K562 (cell line): Measurements from ENCODE around the gene ZNF460. TPM values are rescaled to one million over a fixed set of nuclear protein-coding genes. Genes with fewer than 3 reads are reported as not detected.

Experiments used
- CCAR2 ChIP-seq: fragments of 200-400 bp; formaldehyde crosslinking; IDR thresholded peaks from 2 replicates; pipeline ENCODE4 v1.6.1; 2017; ENCODE audit warnings: mild to moderate bottlenecking, low read depth, low read length
- CHAMP1 ChIP-seq: fragments of 450-650 bp; IDR thresholded peaks from 2 replicates; pipeline ENCODE4 v1.6.1; 2016; ENCODE audit warnings: mild to moderate bottlenecking
- DNMT1 ChIP-seq: fragments of 450-650 bp; IDR thresholded peaks from 2 replicates; pipeline ENCODE4 v1.6.1; 2016; ENCODE audit warnings: antibody characterized with exemption, mild to moderate bottlenecking
- E2F3 ChIP-seq: fragments of 250-450 bp; sonication (Bioruptor Pico); IDR thresholded peaks from 2 replicates; pipeline ENCODE4 v1.4.0; 2020; ENCODE audit warnings: mild to moderate bottlenecking
- HCFC1 ChIP-seq: IDR thresholded peaks from 2 replicates; pipeline ENCODE4 v1.6.1; 2012; ENCODE audit warnings: low read depth, low read length, improper control_type of control experiment
- HSF4 ChIP-seq: fragments of 250-450 bp; sonication (Bioruptor Pico); IDR thresholded peaks from 2 replicates; pipeline ENCODE4 v2.1.2; 2022; ENCODE audit warnings: mild to moderate bottlenecking, moderate library complexity, borderline replicate concordance
- NCOA1 ChIP-seq: fragments of 450-650 bp; IDR thresholded peaks from 2 replicates; pipeline ENCODE4 v1.6.1; 2016; ENCODE audit warnings: low read depth
- POLR3A ChIP-seq: IDR thresholded peaks from 2 replicates; pipeline ENCODE4 v1.6.1; 2011; ENCODE audit warnings: borderline replicate concordance, mild to moderate bottlenecking, moderate library complexity; ENCODE audit not compliant: insufficient read length, insufficient read depth; ENCODE audit errors: extremely low read depth
- RBFOX2 ChIP-seq: fragments of 200-400 bp; formaldehyde crosslinking; IDR thresholded peaks from 2 replicates; pipeline ENCODE4 v1.6.1; 2017; ENCODE audit warnings: low read depth, mild to moderate bottlenecking, low read length, moderate library complexity
- SREBF1 ChIP-seq: fragments of 150-350 bp; IDR thresholded peaks from 2 replicates; pipeline ENCODE4 v1.6.1; 2014; ENCODE audit warnings: antibody characterized with exemption, low read depth, low read length, borderline replicate concordance
- SUPT5H ChIP-seq: fragments of 450-650 bp; IDR thresholded peaks from 2 replicates; pipeline ENCODE4 v1.6.1; 2016
- ZBTB11 ChIP-seq, 3 experiments: fragments of 200-800 bp in 1 of 3; fragments of 250-450 bp in 1 of 3; fragments of 450-650 bp in 1 of 3; sonication (Bioruptor Pico) in 1 of 3; sonication (Bioruptor generic) in 1 of 3; formaldehyde crosslinking in 1 of 3; IDR thresholded peaks; 2 replicates each; pipeline versions ENCODE4 v1.6.1 to v1.8.0; 2016 to 2022; ENCODE audit warnings: mild to moderate bottlenecking in 2 of 3, missing genetic modification characterization in 2 of 3, missing compliant biosample characterization in 1 of 3, moderate library complexity in 1 of 3
- ZC3H4 ChIP-seq: sonication (generic); formaldehyde crosslinking; IDR thresholded peaks from 2 replicates; pipeline ENCODE4 v1.9.0; 2021; ENCODE audit warnings: missing genetic modification reagents, borderline replicate concordance
- ZNF354B ChIP-seq: fragments of 250-450 bp; sonication (Bioruptor Pico); IDR thresholded peaks from 2 replicates; pipeline ENCODE4 v1.4.0; 2020
- ZNF449 ChIP-seq: fragments of 250-450 bp; sonication (Bioruptor Pico); IDR thresholded peaks from 2 replicates; pipeline ENCODE4 v1.8.0; 2022; ENCODE audit warnings: moderate library complexity, mild to moderate bottlenecking, inconsistent platforms
- ZNF695 ChIP-seq: fragments of 450-650 bp; formaldehyde crosslinking; IDR thresholded peaks from 2 replicates; pipeline ENCODE4 v1.4.0; 2020; ENCODE audit warnings: mild to moderate bottlenecking, moderate library complexity
- polyA plus RNA-seq, 8 experiments: library from polyadenylated mRNA; depleted of rRNA in 4 of 8; stranded (reverse) in 5 of 8; unstranded in 3 of 8; fragments of >200 nt; fragmentation: Nextera tagmentation in 2 of 8; fragmentation: Illumina TruSeq in 1 of 8; extraction: Ambion mirVana in 2 of 8; extraction: Trizol in 1 of 8; gene quantifications; 2 replicates each; pipeline versions ENCODE4 v1.2.1 to v1.2.3, GENCODE V29; 2011 to 2014; ENCODE audit warnings: inconsistent platforms in 1 of 8, missing spikeins in 1 of 8
- total RNA-seq, 7 experiments: library from RNA; depleted of rRNA in 6 of 7; stranded (reverse); fragments of >200 nt in 6 of 7; fragmentation: Illumina TruSeq in 2 of 7; extraction: Trizol in 2 of 7; gene quantifications; 2 replicates each; pipeline versions ENCODE4 v1.2.1 to v1.2.3, GENCODE V29; 2011 to 2021; ENCODE audit warnings: low replicate concordance in 1 of 7
- TF ChIP-seq, protein P1 (sequence below): fragments of 450-650 bp; formaldehyde crosslinking; IDR thresholded peaks from 2 replicates; pipeline ENCODE4 v1.4.0; 2022; ENCODE audit warnings: missing genetic modification characterization
- TF ChIP-seq, protein P2 (sequence below): sonication (generic); formaldehyde crosslinking; IDR thresholded peaks from 2 replicates; pipeline ENCODE4 v1.5.0; 2020; ENCODE audit warnings: missing genetic modification reagents

Gene ZNF460
- total and polyA plus RNA-seq, 9 of the 15 experiments (the other 6 are each of a cell fraction or from before 2014, with no cell fraction given) = 0.45 to 36.2 (median 16.6) TPM

DNA sequence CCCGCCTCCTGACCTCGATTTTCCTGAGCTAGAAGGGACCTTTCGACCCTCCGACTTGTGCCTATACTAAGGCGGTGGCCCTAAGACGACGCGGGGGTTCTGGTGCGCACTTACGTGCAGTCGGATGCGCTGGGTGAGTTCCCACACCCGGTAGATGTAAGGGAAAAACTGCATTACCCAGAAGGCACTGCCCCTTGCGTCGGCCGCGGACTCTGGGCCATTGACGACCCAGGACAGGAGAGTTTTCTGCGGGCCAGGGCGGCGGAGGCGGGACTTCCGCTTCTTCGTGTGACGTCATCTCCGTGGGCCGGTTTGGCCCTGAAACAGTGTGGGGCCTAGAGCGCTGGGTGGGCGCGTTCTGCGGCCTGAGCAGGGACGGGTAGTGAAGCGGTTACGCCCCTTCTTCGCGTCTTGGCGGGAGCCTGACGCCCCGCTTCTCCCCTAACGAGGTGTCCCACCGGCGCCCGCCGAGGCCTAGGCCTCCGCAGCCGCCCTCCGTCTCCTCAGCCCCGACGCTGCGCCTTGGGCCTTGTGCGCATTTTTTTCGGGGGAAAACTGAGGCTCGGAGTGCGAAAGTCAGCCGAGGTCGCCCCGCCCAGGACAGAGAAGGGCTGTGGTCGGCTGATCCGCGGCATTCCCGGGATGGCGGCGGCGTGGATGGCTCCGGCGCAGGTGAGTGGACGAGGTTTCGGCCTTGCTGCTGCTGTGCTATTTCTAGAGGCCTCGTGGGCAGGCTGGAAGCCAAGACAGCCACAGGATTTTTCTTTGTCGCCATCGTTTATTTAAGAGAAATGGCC lies at the start of gene ZNF460 (continued):
- TF ChIP-seq CHAMP1 (no peak), ZNF449 (CRISPR knock-in tag) (no peak), ZBTB11 (CRISPR knock-in tag; IDR thresholded peaks at IDR 0.05) (no peak; a peak in 1 of 6 replicates), SREBF1 (no peak), E2F3 (CRISPR knock-in tag) (peak; percentile 70; the same call in 1 of the 2 replicates), ZNF695 (CRISPR knock-in tag) (no peak), SUPT5H (peak; percentile 45), ZC3H4 (CRISPR knock-in tag) (no peak), CCAR2 (no peak), NCOA1 (no peak), ZNF354B (no peak), POLR3A (no peak), HSF4 (CRISPR knock-in tag) (no peak), RBFOX2 (peak; percentile 98), HCFC1 (peak; percentile 92), DNMT1 (no peak)
- TF ChIP-seq, protein P1, sequence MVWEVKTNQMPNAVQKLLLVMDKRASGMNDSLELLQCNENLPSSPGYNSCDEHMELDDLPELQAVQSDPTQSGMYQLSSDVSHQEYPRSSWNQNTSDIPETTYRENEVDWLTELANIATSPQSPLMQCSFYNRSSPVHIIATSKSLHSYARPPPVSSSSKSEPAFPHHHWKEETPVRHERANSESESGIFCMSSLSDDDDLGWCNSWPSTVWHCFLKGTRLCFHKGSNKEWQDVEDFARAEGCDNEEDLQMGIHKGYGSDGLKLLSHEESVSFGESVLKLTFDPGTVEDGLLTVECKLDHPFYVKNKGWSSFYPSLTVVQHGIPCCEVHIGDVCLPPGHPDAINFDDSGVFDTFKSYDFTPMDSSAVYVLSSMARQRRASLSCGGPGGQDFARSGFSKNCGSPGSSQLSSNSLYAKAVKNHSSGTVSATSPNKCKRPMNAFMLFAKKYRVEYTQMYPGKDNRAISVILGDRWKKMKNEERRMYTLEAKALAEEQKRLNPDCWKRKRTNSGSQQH (CRISPR knock-in tag) = no peak
- TF ChIP-seq, protein P2, sequence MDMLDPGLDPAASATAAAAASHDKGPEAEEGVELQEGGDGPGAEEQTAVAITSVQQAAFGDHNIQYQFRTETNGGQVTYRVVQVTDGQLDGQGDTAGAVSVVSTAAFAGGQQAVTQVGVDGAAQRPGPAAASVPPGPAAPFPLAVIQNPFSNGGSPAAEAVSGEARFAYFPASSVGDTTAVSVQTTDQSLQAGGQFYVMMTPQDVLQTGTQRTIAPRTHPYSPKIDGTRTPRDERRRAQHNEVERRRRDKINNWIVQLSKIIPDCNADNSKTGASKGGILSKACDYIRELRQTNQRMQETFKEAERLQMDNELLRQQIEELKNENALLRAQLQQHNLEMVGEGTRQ (CRISPR knock-in tag) = no peak
